T-helper 1 cell (primary cell): Measurements from ENCODE around the gene PLA2G4D.

ENCODE experiments used
- DNase-seq, 5 donors: peaks; one replicate each; pipeline ENCODE4 v3.0.0-alpha.2; 2012 to 2020

Gene PLA2G4D

GRCh38 chr15:42048080-42048820, 46.1 kb downstream of the PLA2G4D start:
- no peak for DNase-seq

- no peak for DNase-seq
These were observed 47.8 kb downstream of the PLA2G4D start for GRCh38 chr15:42046597-42046996.

GRCh38 chr15:42045211-42045615, 49.1 kb downstream of the PLA2G4D start:
- DNase-seq, result no peak

- DNase-seq, result no peak
These were observed 51.6 kb downstream of the PLA2G4D start for GRCh38 chr15:42042602-42043400.

- no peak for DNase-seq
These were observed 56.0 kb downstream of the PLA2G4D start for GRCh38 chr15:42038401-42038800.

- no peak for DNase-seq
These were observed 56.7 kb downstream of the PLA2G4D start for GRCh38 chr15:42037656-42038055.

GRCh38 chr15:42036966-42037365, 57.4 kb downstream of the PLA2G4D start:
- DNase-seq, result no peak

GRCh38 chr15:42036112-42036905, 58.1 kb downstream of the PLA2G4D start:
- no peak for DNase-seq

- DNase-seq, result peak in 1 of 5 donors; percentile 28
These were observed 59.0 kb downstream of the PLA2G4D start for GRCh38 chr15:42035435-42035761.

GRCh38 chr15:42034628-42035434, 59.5 kb downstream of the PLA2G4D start:
- no peak for DNase-seq

- no peak for DNase-seq
These were observed 61.0 kb downstream of the PLA2G4D start for GRCh38 chr15:42033214-42033873.

GRCh38 chr15:42032376-42033213, 61.8 kb downstream of the PLA2G4D start:
- DNase-seq, result no peak

- no peak for DNase-seq
These were observed 63.0 kb downstream of the PLA2G4D start for GRCh38 chr15:42031198-42031915.

GRCh38 chr15:42027521-42027920, 66.8 kb downstream of the PLA2G4D start:
- no peak for DNase-seq

GRCh38 chr15:42024303-42024702, 70.1 kb downstream of the PLA2G4D start:
- DNase-seq, result no peak

GRCh38 chr15:42021593-42021992, 72.8 kb downstream of the PLA2G4D start:
- DNase-seq, result no peak

GRCh38 chr15:42020713-42021273, 73.6 kb downstream of the PLA2G4D start, which contains the start of gene PLA2G4E:
PLA2G4E (minus strand) TSS chr15:42021042; CDS start chr15:42021030, 12 bp downstream.
- DNase-seq, result no peak

- no peak for DNase-seq
These were observed 75.8 kb downstream of the PLA2G4D start for GRCh38 chr15:42018306-42019224.
